Peyer's patch (tissue), 4 donors: Measurements from ENCODE around the gene CACNA1B. TPM values are rescaled to one million over a fixed set of nuclear protein-coding genes. Genes with fewer than 3 reads are reported as not detected.
"Not testable (repeated sequence)": the region's sequence is repeated elsewhere in the genome, so short reads cannot be mapped to it uniquely, and the experiment has no call there.

ENCODE experiments used
- DNase-seq, 3 donors: peaks; one replicate each; pipeline ENCODE4 v3.0.0-alpha.2; 2017 to 2019
- H3K27ac ChIP-seq, 4 donors: fragments of 200-600 bp; sonication (generic); one replicate each; pipeline ENCODE4 v1.5.1; 2016 to 2019
- H3K27me3 ChIP-seq, 2 donors: fragments of 200-600 bp; sonication (generic); one replicate each; pipeline ENCODE4 v1.5.1; 2019
- H3K36me3 ChIP-seq, 3 donors: fragments of 200-600 bp; sonication (generic); one replicate each; pipeline ENCODE4 v1.5.1; 2016 to 2019
- H3K4me1 ChIP-seq, 4 donors: fragments of 200-600 bp; sonication (generic); one replicate each; pipeline ENCODE4 v1.5.1; 2016 to 2019
- H3K4me3 ChIP-seq, 4 donors: fragments of 200-600 bp; sonication (generic); 1 replicate in 3 of 4; 2 replicates in 1 of 4; pipeline ENCODE4 v1.5.1; 2016 to 2019; ENCODE audit warnings: mild to moderate bottlenecking in 1 of 4
- H3K9me3 ChIP-seq, 4 donors: fragments of 200-600 bp; sonication (generic); one replicate each; pipeline ENCODE4 v1.5.1; 2016 to 2019; ENCODE audit warnings: mild to moderate bottlenecking in 1 of 4
- CTCF ChIP-seq, 6 experiments: fragments of 450-650 bp in 4 of 6; fragments of 200-600 bp in 2 of 6; sonication (generic) in 1 of 6; IDR thresholded peaks; one replicate each; pipeline ENCODE4 v1.5.1; 2017 to 2019; ENCODE audit warnings: antibody characterized with exemption in 6 of 6, mild to moderate bottlenecking in 3 of 6, moderate library complexity in 1 of 6
- POLR2A ChIP-seq, 2 donors: fragments of 450-650 bp; IDR thresholded peaks; one replicate each; pipeline ENCODE4 v1.5.1; 2017; ENCODE audit warnings: antibody characterized with exemption in 2 of 2, mild to moderate bottlenecking in 2 of 2, moderate library complexity in 2 of 2
- total RNA-seq, 4 donors: library from RNA; depleted of rRNA; stranded (reverse); fragments of >200 nt; gene quantifications; one replicate each; pipeline ENCODE4 v1.1.0, GENCODE V29; 2016

Gene CACNA1B
- total RNA-seq, result under 1 TPM in 3 of 4 donors, not detected in 1; 0.13 to 0.83 (median 0.38) TPM

- H3K4me3 ChIP-seq, result peak within 1 kb of the TSS in 3 of 4 donors; percentile 2 to 40 (median 37)
- H3K36me3 ChIP-seq, H3K27ac ChIP-seq, H3K9me3 ChIP-seq, H3K4me1 ChIP-seq, DNase-seq: not testable (repeated sequence)
- peaks cover 0 to 11% of the 10 kb centered on the region in 2 donors for H3K27me3 ChIP-seq
These were observed at the start of gene CACNA1B for GRCh38 chr9:137877506-137878122. Gene CACNA1B (plus strand): TSS chr9:137877782. CDS start chr9:137877934, 152 bp downstream.

- DNase-seq, result no peak
- no peak for TF ChIP-seq CTCF (IDR thresholded peaks at IDR 0.05)
- TF ChIP-seq POLR2A (IDR thresholded peaks at IDR 0.05), result no peak
- peaks cover 0 to 57% (median 0%) of the 10 kb centered on the region in 3 donors for H3K36me3 ChIP-seq
- H3K9me3 ChIP-seq, result no peaks in the 10 kb centered on the region
- H3K4me3 ChIP-seq, result no peak overlapping the region
- no peak overlapping the region for H3K27ac ChIP-seq
- peaks cover 0 to 3% (median 0%) of the 10 kb centered on the region in 4 donors for H3K4me1 ChIP-seq
- no peaks in the 10 kb centered on the region for H3K27me3 ChIP-seq
These were observed 49.6 kb upstream of the CACNA1B start for GRCh38 chr9:137827908-137828526.

- DNase-seq, result no peak
- no peak overlapping the region for H3K27ac ChIP-seq
- no peaks in the 10 kb centered on the region for H3K9me3 ChIP-seq
- TF ChIP-seq POLR2A (IDR thresholded peaks at IDR 0.05) (no peak), CTCF (IDR thresholded peaks at IDR 0.05) (no peak)
- no peak overlapping the region for H3K4me3 ChIP-seq
- H3K4me1 ChIP-seq, result peaks cover 0 to 3% (median 0%) of the 10 kb centered on the region in 4 donors
- peaks cover 0 to 64% (median 0%) of the 10 kb centered on the region in 3 donors for H3K36me3 ChIP-seq
- no peaks in the 10 kb centered on the region for H3K27me3 ChIP-seq
These were observed 48.9 kb upstream of the CACNA1B start for GRCh38 chr9:137828527-137829259.

GRCh38 chr9:137829260-137829996 is 48.2 kb upstream of the CACNA1B start:
- TF ChIP-seq CTCF (IDR thresholded peaks at IDR 0.05), result no peak
- no peak for TF ChIP-seq POLR2A (IDR thresholded peaks at IDR 0.05)
- DNase-seq, result no peak
- Histone ChIP-seq H3K4me3 (no peak overlapping the region), H3K36me3 (peaks cover 0 to 71% (median 0%) of the 10 kb centered on the region in 3 donors), H3K9me3 (no peaks in the 10 kb centered on the region), H3K27ac (no peak overlapping the region), H3K4me1 (peaks cover 0 to 3% (median 0%) of the 10 kb centered on the region in 4 donors), H3K27me3 (no peaks in the 10 kb centered on the region)

- H3K27ac ChIP-seq, result no peak overlapping the region
- no peaks in the 10 kb centered on the region for H3K27me3 ChIP-seq
- no peaks in the 10 kb centered on the region for H3K4me1 ChIP-seq
- TF ChIP-seq POLR2A (IDR thresholded peaks at IDR 0.05), result no peak
- peaks cover 0 to 78% (median 0%) of the 10 kb centered on the region in 3 donors for H3K36me3 ChIP-seq
- H3K4me3 ChIP-seq, result no peak overlapping the region
- no peak for DNase-seq
- H3K9me3 ChIP-seq, result no peaks in the 10 kb centered on the region
These were observed 45.3 kb upstream of the CACNA1B start for GRCh38 chr9:137832191-137832700.

- TF ChIP-seq CTCF (IDR thresholded peaks at IDR 0.05) (no peak), POLR2A (IDR thresholded peaks at IDR 0.05) (no peak)
- Histone ChIP-seq H3K27me3 (no peaks in the 10 kb centered on the region), H3K4me1 (no peaks in the 10 kb centered on the region), H3K9me3 (no peaks in the 10 kb centered on the region), H3K36me3 (peaks cover 0 to 71% (median 0%) of the 10 kb centered on the region in 3 donors), H3K27ac (no peak overlapping the region), H3K4me3 (no peak overlapping the region)
- DNase-seq, result no peak
These were observed 44.6 kb upstream of the CACNA1B start for GRCh38 chr9:137832830-137833590.
